Esophagus squamous epithelium (tissue), 5 donors: Measurements from ENCODE around the gene ZNF319. TPM values are rescaled to one million over a fixed set of nuclear protein-coding genes. Genes with fewer than 3 reads are reported as not detected.

Experiments used
- DNase-seq: peaks from one replicate; lab custom pipeline; 2025; lab: John Stamatoyannopoulos, UW
- H3K27ac ChIP-seq, 4 donors: fragments of 200-600 bp; sonication (generic); one replicate each; pipeline ENCODE4 v1.5.1; 2016 to 2019; ENCODE audit warnings: mild to moderate bottlenecking in 1 of 4
- H3K27me3 ChIP-seq, 4 donors: fragments of 200-600 bp; sonication (generic); 1 replicate in 3 of 4; 2 replicates in 1 of 4; pipeline versions ENCODE4 v1.5.1 to v1.6.0; 2017 to 2021; ENCODE audit warnings: antibody characterized with exemption in 1 of 4
- H3K36me3 ChIP-seq, 3 donors: fragments of 200-600 bp; sonication (generic); one replicate each; pipeline ENCODE4 v1.5.1; 2016 to 2019
- H3K4me1 ChIP-seq, 3 donors: fragments of 200-600 bp; sonication (generic); one replicate each; pipeline ENCODE4 v1.5.1; 2017 to 2019
- H3K4me3 ChIP-seq, 4 donors: fragments of 200-600 bp; sonication (generic); 1 replicate in 3 of 4; 2 replicates in 1 of 4; pipeline ENCODE4 v1.5.1; 2016 to 2019; ENCODE audit warnings: mild to moderate bottlenecking in 2 of 4, moderate library complexity in 1 of 4
- H3K9me3 ChIP-seq, 3 donors: fragments of 200-600 bp; sonication (generic); one replicate each; pipeline ENCODE4 v1.5.1; 2016 to 2019
- POLR2A ChIP-seq, 4 donors: fragments of 450-650 bp; IDR thresholded peaks; one replicate each; pipeline ENCODE4 v1.6.1; 2017; ENCODE audit warnings: antibody characterized with exemption in 4 of 4, mild to moderate bottlenecking in 4 of 4, moderate library complexity in 3 of 4
- WGBS, 2 donors: methylation state at CpG; one replicate each; pipeline ENCODE4 v1.1.5; 2018; 5-methylcytosine and 5-hydroxymethylcytosine counted together
- intact Hi-C: fragments of 100-400 bp; cut with DNase I; formaldehyde crosslinking; loops from one replicate; pipeline ENCODE4 v1.15.0; 2022
- total RNA-seq, 4 donors: library from RNA; depleted of rRNA; stranded (reverse); fragments of >200 nt; gene quantifications; one replicate each; pipeline ENCODE4 v1.1.0, GENCODE V29; 2016
- TF ChIP-seq, protein P1 (sequence below), 6 experiments: fragments of 450-650 bp in 4 of 6; fragments of 200-600 bp in 2 of 6; sonication (generic) in 2 of 6; IDR thresholded peaks; one replicate each; pipeline ENCODE4 v1.5.1; 2016 to 2019; ENCODE audit warnings: antibody characterized with exemption in 6 of 6, mild to moderate bottlenecking in 4 of 6, moderate library complexity in 4 of 6
- donor health status: DM: yes; HTN: yes; CAD: no.

ZNF319 gene
- total RNA-seq: 1 to 10 TPM; 1.5 to 5.1 (median 2.6) TPM

DNA sequence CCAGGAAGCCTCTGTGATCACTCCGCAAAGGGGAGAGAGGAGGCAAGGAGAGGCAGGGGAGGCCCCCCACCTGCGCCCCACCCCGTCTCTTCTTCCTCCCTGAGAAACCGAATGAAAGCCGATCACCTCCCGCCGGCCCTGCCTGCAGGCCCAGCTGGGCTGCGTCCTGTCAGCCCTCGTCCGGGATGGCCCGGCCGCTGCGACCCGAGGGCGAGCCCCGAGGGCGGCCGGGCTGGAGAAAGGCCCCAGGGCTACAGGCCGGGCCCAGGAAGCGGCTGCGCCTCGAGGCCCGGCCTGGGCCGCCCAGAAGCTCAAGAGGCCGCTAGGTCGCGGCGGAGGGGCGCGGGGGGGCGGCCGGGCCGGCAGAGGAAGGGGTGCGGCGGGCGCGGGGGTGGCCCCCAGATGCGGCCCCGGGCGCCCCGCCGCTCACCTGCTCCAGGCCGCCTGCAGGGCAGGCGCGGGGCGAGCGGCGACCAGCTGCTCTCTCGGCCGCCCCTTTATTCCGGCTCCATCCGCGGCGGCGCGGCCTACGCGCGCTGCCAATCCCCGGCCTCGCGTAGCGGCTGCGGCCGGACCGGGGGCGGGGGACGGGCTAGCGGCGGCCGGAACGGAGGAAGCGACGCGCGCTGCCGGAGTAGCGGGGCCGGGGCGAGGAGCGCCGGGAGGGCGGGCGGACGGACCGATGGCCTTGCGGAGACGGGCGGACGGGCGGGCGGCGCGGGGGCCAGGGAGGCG lies at the start of gene ZNF319:
Gene ZNF319, minus strand, starts transcription at position 702 of the 735 bp plus-strand sequence. CDS start 2,407 bp downstream, outside the sequence.
- WGBS, 2 donors: 0% methylated on average over 6 of the region's 95 CpGs; no CpG with 5 or more reads in 1 of the 2 donors
- peaks cover 14 to 52% (median 33%) of the 10 kb centered on the region in 3 donors for H3K4me1 ChIP-seq
- intact Hi-C loops: loop anchor here (5.0 kb wide), 2 partner anchors 98 to 243 kb away; no protein-coding TSS in a partner anchor

DNA sequence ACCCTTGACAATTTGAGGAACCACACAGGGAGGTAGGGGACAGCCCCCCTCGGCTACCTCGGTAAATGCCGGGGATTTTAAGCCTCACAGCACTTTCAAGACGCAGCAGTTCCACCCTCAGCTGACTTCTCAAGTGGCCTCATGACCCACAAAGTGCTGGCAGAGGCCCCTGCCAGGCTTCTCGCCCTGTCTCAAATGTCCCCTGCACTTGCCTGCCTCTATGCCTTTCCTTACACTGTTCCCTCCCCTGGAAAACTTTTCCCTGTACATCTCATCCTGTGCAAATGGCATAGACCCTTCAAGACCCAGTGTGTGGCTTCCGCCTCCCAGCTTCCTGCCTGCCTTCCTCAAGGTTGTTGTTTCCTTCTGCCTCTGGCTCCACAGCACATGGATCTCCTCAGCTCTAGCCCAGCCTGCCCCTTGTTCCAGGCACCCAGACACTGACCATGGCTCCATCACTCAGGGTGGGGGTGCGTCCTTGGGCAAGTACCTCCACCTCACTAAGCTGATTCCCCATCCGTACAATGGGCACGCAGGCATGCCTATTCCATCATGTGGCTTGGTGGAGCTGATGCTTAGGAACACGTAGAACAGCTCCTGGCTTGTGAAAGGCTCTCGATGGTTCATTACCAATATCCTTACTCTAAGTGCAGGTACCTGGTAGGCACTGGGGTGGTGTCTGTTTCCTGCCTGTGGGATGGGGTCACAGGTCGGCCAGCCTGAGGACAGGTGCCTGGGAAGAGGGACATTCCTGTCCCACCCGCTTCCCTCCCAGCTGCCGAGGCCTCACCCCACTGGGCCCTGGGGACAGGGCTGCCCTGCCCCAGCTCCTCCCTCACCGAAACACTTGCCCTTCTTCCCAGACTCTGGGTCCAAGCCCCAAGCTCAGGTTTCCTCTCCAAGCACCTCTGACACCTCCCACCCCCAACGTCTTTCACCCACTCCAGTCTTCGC lies 49.0 kb upstream of the ZNF319 start:
- WGBS, 2 donors: 74 to 76% methylated on average over 10 to 14 of the region's 17 CpGs
- peaks cover 0 to 11% (median 0%) of the 10 kb centered on the region in 3 donors for H3K36me3 ChIP-seq
- intact Hi-C loops: no loop called here
- no peaks in the 10 kb centered on the region for H3K27me3 ChIP-seq
- TF ChIP-seq POLR2A (IDR thresholded peaks at IDR 0.05): no peak
- TF ChIP-seq, protein P1, sequence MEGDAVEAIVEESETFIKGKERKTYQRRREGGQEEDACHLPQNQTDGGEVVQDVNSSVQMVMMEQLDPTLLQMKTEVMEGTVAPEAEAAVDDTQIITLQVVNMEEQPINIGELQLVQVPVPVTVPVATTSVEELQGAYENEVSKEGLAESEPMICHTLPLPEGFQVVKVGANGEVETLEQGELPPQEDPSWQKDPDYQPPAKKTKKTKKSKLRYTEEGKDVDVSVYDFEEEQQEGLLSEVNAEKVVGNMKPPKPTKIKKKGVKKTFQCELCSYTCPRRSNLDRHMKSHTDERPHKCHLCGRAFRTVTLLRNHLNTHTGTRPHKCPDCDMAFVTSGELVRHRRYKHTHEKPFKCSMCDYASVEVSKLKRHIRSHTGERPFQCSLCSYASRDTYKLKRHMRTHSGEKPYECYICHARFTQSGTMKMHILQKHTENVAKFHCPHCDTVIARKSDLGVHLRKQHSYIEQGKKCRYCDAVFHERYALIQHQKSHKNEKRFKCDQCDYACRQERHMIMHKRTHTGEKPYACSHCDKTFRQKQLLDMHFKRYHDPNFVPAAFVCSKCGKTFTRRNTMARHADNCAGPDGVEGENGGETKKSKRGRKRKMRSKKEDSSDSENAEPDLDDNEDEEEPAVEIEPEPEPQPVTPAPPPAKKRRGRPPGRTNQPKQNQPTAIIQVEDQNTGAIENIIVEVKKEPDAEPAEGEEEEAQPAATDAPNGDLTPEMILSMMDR (IDR thresholded peaks at IDR 0.05): no peak
- no peaks in the 10 kb centered on the region for H3K9me3 ChIP-seq
- H3K4me1 ChIP-seq: peaks cover 0 to 16% (median 3%) of the 10 kb centered on the region in 3 donors
- H3K27ac ChIP-seq: no peak overlapping the region
- no peak overlapping the region for H3K4me3 ChIP-seq
- DNase-seq: no peak

More for the DNA sequence above, at the start of gene ZNF319:
- H3K36me3 ChIP-seq: peaks cover 13 to 42% (median 20%) of the 10 kb centered on the region in 3 donors
- no peak for TF ChIP-seq POLR2A (IDR thresholded peaks at IDR 0.05)
- TF ChIP-seq, protein P1 (IDR thresholded peaks at IDR 0.05): no peak
- no peak for DNase-seq
- no peaks in the 10 kb centered on the region for H3K9me3 ChIP-seq
- H3K27me3 ChIP-seq: no peaks in the 10 kb centered on the region
- H3K27ac ChIP-seq: peak within 1 kb of the TSS; percentile 90 to 96 (median 93)
- H3K4me3 ChIP-seq: peak within 1 kb of the TSS; percentile 65 to 91 (median 78)

DNA sequence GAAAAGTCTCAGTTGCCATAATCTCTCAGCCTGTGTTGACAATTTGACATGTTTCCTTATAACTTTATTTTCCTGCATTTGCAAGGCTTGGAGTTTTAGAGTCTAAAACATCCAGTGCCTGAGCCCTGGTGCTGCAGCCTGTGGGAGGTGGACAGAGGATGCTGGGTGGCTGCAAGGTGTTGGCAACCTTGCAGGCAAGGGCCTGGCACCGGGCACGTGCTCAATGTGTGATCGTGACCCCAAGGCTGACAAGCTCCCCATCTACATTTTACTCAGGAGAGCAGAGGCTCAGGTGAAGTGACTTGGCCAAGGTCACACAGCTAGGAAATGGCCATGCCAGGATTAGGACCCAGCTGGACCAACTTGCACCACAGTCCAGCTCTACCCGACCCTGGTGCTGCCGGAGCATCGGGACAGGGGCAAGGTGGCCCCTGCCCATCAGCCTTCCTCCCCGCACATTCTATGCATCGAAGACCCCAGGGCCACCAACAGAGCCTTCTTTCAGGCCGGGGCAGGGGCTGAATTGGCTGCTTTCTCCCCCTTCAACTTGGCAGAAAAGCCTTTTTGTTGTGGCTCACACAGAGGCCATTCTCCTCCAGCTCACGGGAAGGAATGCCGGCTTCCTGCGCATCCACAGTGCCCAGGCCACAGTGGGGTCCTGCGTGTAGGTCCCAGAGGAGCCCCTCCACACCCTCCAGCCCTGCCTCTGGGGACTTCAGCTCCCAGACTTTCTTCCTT lies 48.2 kb upstream of the ZNF319 start:
- Histone ChIP-seq H3K27ac (no peak overlapping the region), H3K27me3 (no peaks in the 10 kb centered on the region), H3K9me3 (no peaks in the 10 kb centered on the region), H3K4me1 (peaks cover 0 to 16% (median 3%) of the 10 kb centered on the region in 3 donors), H3K4me3 (no peak overlapping the region), H3K36me3 (peaks cover 0 to 20% (median 0%) of the 10 kb centered on the region in 3 donors)
- DNase-seq: no peak
- no peak for TF ChIP-seq POLR2A (IDR thresholded peaks at IDR 0.05)
- TF ChIP-seq, protein P1 (IDR thresholded peaks at IDR 0.05): no peak
- intact Hi-C loops: no loop called here
- 86% methylated on average over 10 of the region's 13 CpGs; no CpG with 5 or more reads in 1 of the 2 donors for WGBS, 2 donors

DNA sequence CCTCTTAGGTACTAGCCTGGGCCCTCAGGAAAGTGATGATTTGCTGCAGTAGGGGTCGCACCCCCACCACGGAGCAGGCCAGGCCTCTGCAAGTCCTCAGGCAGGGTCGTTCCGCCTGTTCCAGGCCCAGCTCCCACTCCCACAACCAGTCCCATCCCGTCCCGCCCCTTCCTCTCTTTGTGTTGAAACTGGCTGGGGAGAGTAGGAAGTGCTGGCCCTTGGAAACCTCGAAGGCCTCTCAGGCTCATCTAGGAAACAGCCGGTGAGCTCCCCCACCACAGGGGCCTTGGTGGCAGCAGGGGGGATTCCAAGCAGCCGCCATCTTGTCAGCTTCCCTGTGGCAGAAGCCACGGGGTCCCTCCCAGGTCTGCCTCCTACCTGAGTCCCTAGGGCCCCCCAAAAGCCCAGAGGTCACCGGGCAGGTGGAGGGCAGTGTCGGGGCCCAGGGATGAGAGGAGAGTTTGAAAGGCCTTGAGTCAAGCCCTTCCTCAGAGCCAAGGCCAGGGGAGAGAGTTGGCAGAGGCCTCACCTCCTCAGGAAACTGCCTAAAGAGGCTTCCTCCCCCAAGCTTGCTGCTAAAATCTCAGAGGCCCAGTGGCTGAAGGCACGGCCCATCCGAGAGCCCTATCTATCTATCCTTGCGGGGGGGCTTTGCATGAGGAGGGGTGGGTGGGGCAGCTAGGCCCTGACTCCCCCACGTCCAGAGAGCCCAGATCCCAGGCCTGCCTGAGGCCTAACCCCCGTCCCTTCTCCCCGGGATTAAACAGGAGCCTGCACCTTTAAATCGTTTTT lies 47.3 kb upstream of the ZNF319 start:
- H3K36me3 ChIP-seq: peaks cover 0 to 29% (median 0%) of the 10 kb centered on the region in 3 donors
- no peak for TF ChIP-seq POLR2A (IDR thresholded peaks at IDR 0.05)
- TF ChIP-seq, protein P1 (IDR thresholded peaks at IDR 0.05): no peak
- intact Hi-C loops: no loop called here
- no peaks in the 10 kb centered on the region for H3K27me3 ChIP-seq
- no peak overlapping the region for H3K4me3 ChIP-seq
- 58 to 69% methylated on average over 5 to 9 of the region's 19 CpGs for WGBS, 2 donors
- H3K9me3 ChIP-seq: no peaks in the 10 kb centered on the region
- H3K27ac ChIP-seq: peak overlapping the region in 2 of 4 donors; percentile 9 to 25
- peaks cover 0 to 16% (median 3%) of the 10 kb centered on the region in 3 donors for H3K4me1 ChIP-seq
- no peak for DNase-seq
